Measurements from ENCODE around the gene RNASE8. TPM values are rescaled to one million over a fixed set of nuclear protein-coding genes. Genes with fewer than 3 reads are reported as not detected.

RNASE8 gene
- total RNA-seq (2021; fragmentation: NEBNext Ultra II Directional; extraction: Animal tissue kit (Norgen Biotek cat#: 25700)) (not detected in 2 replicates), polyA plus RNA-seq (2011; rRNA removed) (not detected in 2 replicates), polyA minus RNA-seq (2011; rRNA and poly(A)+ RNA removed) (not detected in 2 replicates)
- polyA plus RNA-seq (2011; cell fraction: cytosol; rRNA removed): not detected
- polyA plus RNA-seq (2011; cell fraction: nucleus; rRNA removed): not detected
- not detected in 4 replicates for polyA plus RNA-seq (2012, experiment 1 of 2)
- polyA plus RNA-seq (2012, experiment 2 of 2): not detected
- not detected for polyA plus RNA-seq (2013, experiment 1 of 2)
- not detected for polyA plus RNA-seq (2013, experiment 2 of 2)
- polyA minus RNA-seq (2011; cell fraction: cytosol; rRNA and poly(A)+ RNA removed): not detected
- not detected for polyA minus RNA-seq (2011; cell fraction: nucleus; rRNA and poly(A)+ RNA removed)
- long read RNA-seq, experiment 1: 0 reads
- long read RNA-seq, experiment 2: 0 reads

- Histone ChIP-seq H3K4me2 (ENCODE audit: insufficient read depth in 1 of 2, low read depth in 2 of 2, low read length in 2 of 2) (no peak within 1 kb of the TSS), H3K4me1 (replicated peaks in 1 of 4; ENCODE audit: control insufficient read depth in 3 of 4, insufficient read depth in 4 of 4, low read length in 3 of 4) (peaks cover 0 to 3% (median 0%) of the 10 kb centered on the region in 4 experiments; a peak in 2 of 7 replicates), H3K14ac (ENCODE audit: insufficient read length) (no peak within 1 kb of the TSS), H3K18ac (ENCODE audit: extremely low read depth, low read length) (no peak within 1 kb of the TSS), H3K36me3 (ENCODE audit: control insufficient read depth in 2 of 4, insufficient read depth in 4 of 4, low read length in 3 of 4) (no peaks in the 10 kb centered on the region), H3K27ac (ENCODE audit: low read depth, low read length) (no peak within 1 kb of the TSS), H3K23ac (ENCODE audit: insufficient read length) (no peak within 1 kb of the TSS), H4K5ac (ENCODE audit: insufficient read length, low read depth, low read length) (no peak within 1 kb of the TSS), H4K20me1 (replicated peaks in 1 of 2; ENCODE audit: control insufficient read depth in 1 of 2, insufficient read depth in 2 of 2, low read length in 2 of 2) (no peaks in the 10 kb centered on the region), H2BK12ac (ENCODE audit: low read depth, low read length) (no peak within 1 kb of the TSS), H2BK15ac (ENCODE audit: low read length) (no peak within 1 kb of the TSS), H4K91ac (replicated peaks; ENCODE audit: insufficient read length, low read length) (no peak within 1 kb of the TSS), H2BK20ac (ENCODE audit: low read length) (no peak within 1 kb of the TSS), H3K56ac (replicated peaks; ENCODE audit: insufficient read length, low read depth, low read length) (no peak within 1 kb of the TSS), H3K23me2 (ENCODE audit: low read depth, low read length) (no peaks in the 10 kb centered on the region), H3K9me3 (ENCODE audit: insufficient read depth in 2 of 2, low read depth in 1 of 2, low read length in 1 of 2) (no peaks in the 10 kb centered on the region), H3K4ac (replicated peaks; ENCODE audit: insufficient read length, low read depth, low read length) (no peak within 1 kb of the TSS), H3K4me3 (ENCODE audit: extremely low read depth in 1 of 4, insufficient read depth in 2 of 4, low read depth in 3 of 4, low read length in 4 of 4) (no peak within 1 kb of the TSS), H2AFZ (ENCODE audit: low read length) (no peak within 1 kb of the TSS), H3K79me2 (ENCODE audit: control insufficient read depth in 1 of 2, insufficient read depth in 2 of 2, low read length in 2 of 2) (no peaks in the 10 kb centered on the region), H2AK5ac (ENCODE audit: low read depth, low read length) (no peak within 1 kb of the TSS), H4K8ac (ENCODE audit: extremely low read depth, insufficient read depth, low read length) (no peak within 1 kb of the TSS), H3K27me3 (replicated peaks in 1 of 4; ENCODE audit: control insufficient read depth in 3 of 4, extremely low read depth in 1 of 4, insufficient read depth in 3 of 4, low read length in 3 of 4) (no peaks in the 10 kb centered on the region; a peak in 1 of 7 replicates), H2BK5ac (ENCODE audit: low read depth, low read length) (no peak within 1 kb of the TSS), H3K9ac (replicated peaks in 1 of 4; ENCODE audit: extremely low read depth in 1 of 4, low read depth in 3 of 4, low read length in 3 of 4) (no peak within 1 kb of the TSS), H3K79me1 (ENCODE audit: low read depth, low read length) (no peaks in the 10 kb centered on the region), H2BK120ac (replicated peaks; ENCODE audit: low read depth, low read length) (no peak within 1 kb of the TSS)
- ChIA-PET CTCF (ENCODE audit: partially characterized antibody) (interaction anchor here (0.9 to 3.4 kb wide), 9 partner anchors 9 to 53 kb away, joined by 3 to 18 read pairs (median 4); no protein-coding TSS in a partner anchor), POLR2A (ENCODE audit: partially characterized antibody) (interaction anchor here (1.3 to 2.2 kb wide), 4 partner anchors 10 to 35 kb away, joined by 4 to 7 read pairs (median 4); partner anchors contain the start of gene ARHGEF40)
- TF ChIP-seq CBX8 (IDR thresholded peaks at IDR 0.05; ENCODE audit: borderline replicate concordance, low read depth, low read length) (no peak), RXRA (IDR thresholded peaks at IDR 0.05; ENCODE audit: insufficient read depth, low read depth, low read length) (no peak), POU5F1 (IDR thresholded peaks at IDR 0.05; ENCODE audit: low read depth, low read length) (no peak), CBX5 (IDR thresholded peaks at IDR 0.05; ENCODE audit: low read depth, low read length) (no peak), BACH1 (IDR thresholded peaks at IDR 0.05; ENCODE audit: low read length) (no peak), SUZ12 (IDR thresholded peaks at IDR 0.05; ENCODE audit: low read length) (no peak)
- FAIRE-seq: no peak
- no peak for DNase-seq (ENCODE audit: low read depth in 1 of 2, low spot score in 2 of 2)
- WGBS, 2 experiments (ENCODE audit: extremely low coverage in 1 of 2, insufficient coverage in 1 of 2, insufficient read length in 1 of 2, insufficient replicate concordance in 2 of 2, low coverage in 1 of 2, low lambda C conversion rate in 2 of 2, missing lambda C conversion rate in 1 of 2): 86% methylated on average over 8 of the region's 8 CpGs; no CpG with 5 or more reads in 1 of the 2 experiments
Measured at GRCh38 chr14:21057803-21058675, at the start of gene RNASE8. TSS of gene RNASE8 (plus strand) at chr14:21057822. CDS start at chr14:21057893, 71 bp downstream.
